HG03175 (cell line): ENCODE results near the gene RGL3.
A peak's percentile ranks its signal among the peaks of the same experiment; 100 is the strongest.
"Not testable (repeated sequence)": the region's sequence is repeated elsewhere in the genome, so short reads cannot be mapped to it uniquely, and the experiment has no call there.

Experiments
- ATAC-seq: cut with Tn5 transposase; IDR thresholded peaks from one replicate; pipeline ENCODE4 v1.9.1; 2021; ENCODE audit warnings: mild to moderate bottlenecking, moderate library complexity; ENCODE audit not compliant: unreplicated experiment

RGL3 gene

GRCh38 chr19:11421371-11422098, 2.4 kb upstream of the RGL3 start:
- peak; percentile 43 for ATAC-seq

- ATAC-seq: no peak
Measured at GRCh38 chr19:11420429-11421370, 1.6 kb upstream of the RGL3 start.

- ATAC-seq: no peak
Measured at GRCh38 chr19:11418094-11418548, 993 bp downstream of the RGL3 start.

GRCh38 chr19:11416346-11417052, 2.6 kb downstream of the RGL3 start:
- ATAC-seq: no peak

- ATAC-seq: no peak
Measured at GRCh38 chr19:11414544-11414943, 4.6 kb downstream of the RGL3 start.

- ATAC-seq: no peak
Measured at GRCh38 chr19:11410682-11411081, 8.4 kb downstream of the RGL3 start.

GRCh38 chr19:11408591-11408990, 10.5 kb downstream of the RGL3 start:
- ATAC-seq: no peak

- ATAC-seq: not testable (repeated sequence)
Measured at GRCh38 chr19:11406703-11407236, 12.3 kb downstream of the RGL3 start.

GRCh38 chr19:11405846-11406643, 13.1 kb downstream of the RGL3 start:
- ATAC-seq: no peak

- ATAC-seq: no peak
Measured at GRCh38 chr19:11404588-11405222, 14.4 kb downstream of the RGL3 start.

- no peak for ATAC-seq
Measured at GRCh38 chr19:11401808-11402543, 17.1 kb downstream of the RGL3 start.

GRCh38 chr19:11400798-11401197, 18.3 kb downstream of the RGL3 start:
- no peak for ATAC-seq

- ATAC-seq: no peak
Measured at GRCh38 chr19:11399667-11400066, 19.4 kb downstream of the RGL3 start.

- ATAC-seq: no peak
Measured at GRCh38 chr19:11397089-11397610, 22.0 kb downstream of the RGL3 start.

GRCh38 chr19:11390933-11391680, 28.0 kb downstream of the RGL3 start:
- no peak for ATAC-seq

GRCh38 chr19:11390359-11390758, 28.8 kb downstream of the RGL3 start:
- ATAC-seq: no peak

- no peak for ATAC-seq
Measured at GRCh38 chr19:11387162-11388034, 31.7 kb downstream of the RGL3 start.
